Kidney (tissue), 14 donors: ENCODE measurements around the gene CRIM1. TPM values are rescaled to one million over a fixed set of nuclear protein-coding genes. Genes with fewer than 3 reads are reported as not detected.

Experiments used
- DNase-seq, 5 donors: peaks; one replicate each; pipeline ENCODE4 v3.0.0-alpha.2; 2013 to 2020
- FAIRE-seq: peaks from 2 replicates; lab custom pipeline; 2012; peaks lifted over from hg19 to GRCh38; lab: Jason Lieb, UNC
- H3K27ac ChIP-seq, 2 donors: one replicate each; pipeline ENCODE4 v1.7.0; 2013; ENCODE audit warnings: low read depth in 2 of 2, low read length in 2 of 2, inconsistent platforms in 1 of 2
- H3K27me3 ChIP-seq: one replicate; pipeline ENCODE4 v1.7.1; 2013; ENCODE audit warnings: low read length, inconsistent platforms; ENCODE audit not compliant: control insufficient read depth, insufficient read depth
- H3K36me3 ChIP-seq, 3 donors: one replicate each; pipeline versions ENCODE4 v1.7.0 to v1.7.1; 2013; ENCODE audit warnings: low read length in 3 of 3, control low read depth in 1 of 3, inconsistent platforms in 1 of 3; ENCODE audit not compliant: insufficient read depth in 3 of 3, control insufficient read depth in 2 of 3
- H3K4me1 ChIP-seq, 3 donors: one replicate each; pipeline versions ENCODE4 v1.7.0 to v1.7.1; 2013; ENCODE audit warnings: low read length in 3 of 3, inconsistent platforms in 1 of 3, low read depth in 1 of 3; ENCODE audit not compliant: control insufficient read depth in 2 of 3, insufficient read depth in 2 of 3
- H3K4me3 ChIP-seq, 3 donors: one replicate each; pipeline versions ENCODE4 v1.7.0 to v1.8.1; 2013; ENCODE audit warnings: low read length in 3 of 3, control low read depth in 1 of 3, inconsistent platforms in 1 of 3
- H3K9ac ChIP-seq, 3 donors: one replicate each; pipeline versions ENCODE4 v1.7.0 to v1.7.1; 2013; ENCODE audit warnings: low read length in 3 of 3, control low read depth in 1 of 3, inconsistent platforms in 1 of 3
- H3K9me3 ChIP-seq, 3 donors: one replicate each; pipeline versions ENCODE4 v1.7.0 to v1.7.1; 2013; ENCODE audit warnings: low read length in 3 of 3, control low read depth in 1 of 3, inconsistent platforms in 1 of 3; ENCODE audit not compliant: control insufficient read depth in 2 of 3, insufficient read depth in 1 of 3
- intact Hi-C: fragments of 100-400 bp; cut with DNase I; formaldehyde crosslinking; loops from one replicate; pipeline ENCODE4 v1.11.1; 2022
- polyA plus RNA-seq: library from polyadenylated mRNA; stranded (reverse); fragments of 350-450 nt; fragmentation: Illumina TruSeq; extraction: RNeasy Lipid Tissue Mini Kit (QIAGEN cat#74804); gene quantifications from one replicate; pipeline ENCODE4 v1.2.3, GENCODE V29; 2014; ENCODE audit warnings: low read depth, low replicate concordance; ENCODE audit not compliant: insufficient read depth
- total RNA-seq: library from RNA; stranded (reverse); fragmentation: NEBNext Ultra II Directional; extraction: Animal tissue kit (Norgen Biotek cat#: 25700); gene quantifications from one replicate; pipeline ENCODE4 v1.2.1, GENCODE V29; 2021
- TF ChIP-seq, protein P1 (sequence below): IDR thresholded peaks from 3 replicates; pipeline ENCODE4 v1.5.1; 2012; ENCODE audit warnings: mild to moderate bottlenecking, moderate library complexity, borderline replicate concordance; ENCODE audit not compliant: insufficient read depth; ENCODE audit errors: extremely low read depth
- donor health status: control.
- donor health status: control.
- donor health status: control.
- donor health status: control.
- donor health status: control.
- donor health status: DM: yes; HTN: yes; CAD: no.
- donor health status: Normal renal cell carcinoma (clear cell type).

CRIM1 gene
- total and polyA plus RNA-seq, 2 donors from 2014 or later = 47.2 to 154 TPM

DNA sequence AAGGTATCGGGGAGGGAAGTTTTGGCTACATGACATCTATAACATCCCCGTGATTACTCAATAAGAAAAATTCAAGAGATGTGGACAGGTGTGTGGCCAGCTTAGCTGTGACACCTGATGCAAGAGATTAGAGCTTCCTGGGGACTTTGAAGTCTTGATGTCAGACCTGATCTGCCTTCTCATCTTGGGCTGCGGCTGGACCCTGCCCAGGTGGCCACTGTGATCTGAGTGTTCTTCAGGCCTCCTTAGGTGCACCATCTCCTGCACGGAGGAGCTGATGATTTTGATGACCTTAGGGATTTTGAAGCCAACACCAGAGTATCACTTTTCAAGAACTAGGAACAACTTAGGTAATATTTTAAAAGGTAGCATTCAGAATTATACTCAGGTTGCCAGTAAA, 128.9 kb downstream of the CRIM1 start:
- DNase-seq (no peak), FAIRE-seq (no peak)
- H3K27ac ChIP-seq = no peak overlapping the region
- intact Hi-C loops = no loop called here
- peaks cover 2 to 22% (median 10%) of the 10 kb centered on the region in 3 donors for H3K36me3 ChIP-seq
- H3K9ac ChIP-seq = no peak overlapping the region
- no peak overlapping the region for H3K4me3 ChIP-seq
- peaks cover 4 to 33% (median 13%) of the 10 kb centered on the region in 3 donors for H3K4me1 ChIP-seq
- TF ChIP-seq, protein P1, sequence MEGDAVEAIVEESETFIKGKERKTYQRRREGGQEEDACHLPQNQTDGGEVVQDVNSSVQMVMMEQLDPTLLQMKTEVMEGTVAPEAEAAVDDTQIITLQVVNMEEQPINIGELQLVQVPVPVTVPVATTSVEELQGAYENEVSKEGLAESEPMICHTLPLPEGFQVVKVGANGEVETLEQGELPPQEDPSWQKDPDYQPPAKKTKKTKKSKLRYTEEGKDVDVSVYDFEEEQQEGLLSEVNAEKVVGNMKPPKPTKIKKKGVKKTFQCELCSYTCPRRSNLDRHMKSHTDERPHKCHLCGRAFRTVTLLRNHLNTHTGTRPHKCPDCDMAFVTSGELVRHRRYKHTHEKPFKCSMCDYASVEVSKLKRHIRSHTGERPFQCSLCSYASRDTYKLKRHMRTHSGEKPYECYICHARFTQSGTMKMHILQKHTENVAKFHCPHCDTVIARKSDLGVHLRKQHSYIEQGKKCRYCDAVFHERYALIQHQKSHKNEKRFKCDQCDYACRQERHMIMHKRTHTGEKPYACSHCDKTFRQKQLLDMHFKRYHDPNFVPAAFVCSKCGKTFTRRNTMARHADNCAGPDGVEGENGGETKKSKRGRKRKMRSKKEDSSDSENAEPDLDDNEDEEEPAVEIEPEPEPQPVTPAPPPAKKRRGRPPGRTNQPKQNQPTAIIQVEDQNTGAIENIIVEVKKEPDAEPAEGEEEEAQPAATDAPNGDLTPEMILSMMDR = no peak
- H3K27me3 ChIP-seq = no peaks in the 10 kb centered on the region
- no peaks in the 10 kb centered on the region for H3K9me3 ChIP-seq

DNA sequence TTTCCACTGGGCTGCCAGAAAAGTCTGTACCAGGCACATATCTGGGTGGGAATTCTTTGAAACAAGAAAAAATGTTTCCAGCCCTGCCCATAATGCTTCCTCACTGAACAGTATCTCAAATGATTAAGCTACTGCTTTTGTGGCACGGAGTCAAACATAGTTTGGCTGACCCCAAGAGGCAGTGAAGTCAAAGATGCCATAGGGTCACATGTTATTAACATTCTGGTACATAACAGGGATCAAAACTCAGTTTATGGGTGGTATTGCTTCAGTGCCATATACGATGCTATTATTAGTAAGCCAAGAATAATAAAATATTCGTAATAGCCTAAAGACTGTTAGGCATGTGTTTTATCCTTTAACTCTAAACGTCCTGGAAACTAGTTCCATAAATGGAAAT, 129.9 kb downstream of the CRIM1 start:
- no peak for FAIRE-seq
- TF ChIP-seq, protein P1 = no peak
- Histone ChIP-seq H3K36me3 (peaks cover 0 to 12% (median 4%) of the 10 kb centered on the region in 3 donors), H3K4me3 (no peak overlapping the region), H3K27me3 (no peaks in the 10 kb centered on the region), H3K9me3 (no peaks in the 10 kb centered on the region), H3K4me1 (peaks cover 4 to 33% (median 18%) of the 10 kb centered on the region in 3 donors), H3K27ac (peak overlapping the region in 1 of 2 donors; percentile 76), H3K9ac (peak overlapping the region in 1 of 3 donors; percentile 9)
- DNase-seq = no peak
- intact Hi-C loops = no loop called here

DNA sequence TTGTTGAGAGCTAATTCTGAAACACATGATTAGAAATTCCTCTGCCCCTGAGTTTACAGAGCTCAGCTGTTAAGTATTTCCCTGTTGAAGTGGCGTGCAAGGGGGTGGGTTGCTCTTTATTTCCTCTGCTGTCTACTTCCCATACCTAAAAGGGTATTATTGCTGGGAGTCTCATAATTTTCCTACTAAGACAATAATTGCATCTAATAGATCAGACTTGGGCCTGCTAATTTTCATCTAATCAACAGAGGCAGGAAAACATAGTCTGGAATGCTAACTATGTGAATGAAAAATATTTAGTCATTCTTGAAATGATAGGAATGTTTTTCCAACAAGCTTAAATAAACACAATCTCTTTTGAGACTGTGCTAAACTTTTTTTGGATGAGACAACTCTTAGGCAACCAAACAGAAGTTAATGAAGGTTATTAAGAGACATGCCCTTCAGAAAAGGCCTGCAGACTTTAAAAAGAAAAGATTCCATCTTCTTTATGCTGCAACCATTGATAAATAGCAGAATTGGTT, 131.0 kb downstream of the CRIM1 start:
- DNase-seq = peak in 2 of 5 donors; percentile 41 to 70

More for the DNA sequence above, 131.0 kb downstream of the CRIM1 start:
- intact Hi-C loops = no loop called here
- Histone ChIP-seq H3K9ac (peak overlapping the region in 1 of 3 donors; percentile 34), H3K9me3 (no peaks in the 10 kb centered on the region), H3K36me3 (peaks cover 0 to 8% (median 2%) of the 10 kb centered on the region in 3 donors), H3K4me1 (peaks cover 4 to 33% (median 18%) of the 10 kb centered on the region in 3 donors), H3K27me3 (no peaks in the 10 kb centered on the region), H3K27ac (peak overlapping the region; percentile 59 to 76), H3K4me3 (no peak overlapping the region)
- TF ChIP-seq, protein P1 = no peak
- no peak for FAIRE-seq
